ENCODE results near the gene PRCD.

PRCD gene

DNA sequence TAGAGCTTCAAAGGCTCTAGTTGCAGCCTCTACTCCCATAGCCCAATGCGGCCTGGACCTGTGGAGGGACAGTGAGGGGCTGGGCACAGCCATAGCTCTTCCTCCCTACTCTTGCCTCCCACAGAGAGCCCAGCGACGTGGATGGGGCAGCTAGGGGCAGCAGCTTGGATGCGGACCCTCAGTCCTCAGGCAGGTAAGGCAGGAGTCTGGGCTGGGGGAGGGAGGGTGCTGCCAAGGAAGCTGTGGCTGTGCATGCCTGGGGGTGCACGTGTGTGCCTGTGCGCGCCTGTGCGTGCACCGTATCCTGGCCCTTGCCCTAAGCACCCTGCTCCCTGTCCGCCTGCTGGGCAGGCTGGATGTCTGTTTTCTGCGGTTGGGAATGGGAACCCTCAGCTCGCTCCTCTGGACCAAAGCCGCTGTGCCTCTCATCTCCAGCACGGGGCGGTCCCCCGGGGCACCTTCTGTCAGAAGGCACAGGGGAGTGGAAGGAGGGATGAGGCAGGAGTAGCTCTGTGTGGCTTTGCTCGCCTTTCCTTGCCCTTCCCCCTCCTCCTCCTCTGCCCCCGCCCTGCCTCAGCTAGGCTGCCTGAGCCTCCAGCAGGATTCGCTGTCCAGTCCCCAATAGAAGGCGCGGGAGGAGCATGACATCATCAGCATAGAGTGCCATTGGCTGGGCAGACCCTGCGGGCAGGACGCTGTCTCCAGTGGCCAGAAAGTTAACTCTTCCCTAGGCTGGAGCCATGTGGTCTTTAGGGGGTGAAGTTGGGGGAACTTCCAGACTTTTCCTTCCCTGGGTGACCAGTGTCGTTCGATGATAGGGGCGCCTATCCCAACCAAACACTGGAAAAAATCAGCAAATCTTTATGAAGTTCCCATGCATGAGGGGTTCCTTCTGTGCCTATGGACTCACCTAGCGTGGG, 797 bp downstream of the PRCD start:
- peak; percentile 96 for DNase-seq (ENCODE audit: low spot score)

DNA sequence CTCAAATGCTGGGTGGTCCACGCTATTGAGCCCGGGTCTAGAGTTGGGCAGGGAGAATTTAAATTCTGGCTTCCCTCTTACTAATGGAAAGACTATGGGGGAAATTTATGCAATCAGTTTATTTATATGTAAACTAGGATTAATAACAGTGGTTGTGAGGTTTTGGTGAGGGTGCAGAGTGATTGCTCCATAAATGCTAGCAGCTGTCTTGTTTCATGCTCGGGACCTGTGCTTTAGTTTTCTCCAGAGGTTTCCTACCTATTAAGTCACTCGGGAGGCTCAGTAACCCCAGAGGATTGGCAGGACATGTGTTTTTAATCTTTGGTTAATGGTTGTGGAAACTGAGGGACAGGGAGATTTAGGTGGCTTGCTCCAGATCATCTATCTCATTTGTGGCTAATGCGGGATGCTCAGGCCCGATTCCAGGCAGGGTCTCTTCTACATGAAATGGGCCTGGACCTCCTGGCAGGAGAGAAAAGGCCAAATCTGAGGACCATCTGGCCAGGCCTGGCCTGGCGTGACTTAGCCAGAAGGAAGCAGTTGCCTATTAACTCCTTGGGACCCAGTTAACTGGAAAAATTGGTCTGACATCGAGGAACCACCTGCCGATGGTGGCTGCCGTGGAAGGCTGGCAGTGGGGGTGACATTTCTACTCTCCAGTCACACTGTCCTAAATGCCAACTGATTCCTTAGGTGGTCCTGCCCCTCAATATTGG, 2.1 kb downstream of the PRCD start:
- DNase-seq (ENCODE audit: low spot score), result no peak

DNA sequence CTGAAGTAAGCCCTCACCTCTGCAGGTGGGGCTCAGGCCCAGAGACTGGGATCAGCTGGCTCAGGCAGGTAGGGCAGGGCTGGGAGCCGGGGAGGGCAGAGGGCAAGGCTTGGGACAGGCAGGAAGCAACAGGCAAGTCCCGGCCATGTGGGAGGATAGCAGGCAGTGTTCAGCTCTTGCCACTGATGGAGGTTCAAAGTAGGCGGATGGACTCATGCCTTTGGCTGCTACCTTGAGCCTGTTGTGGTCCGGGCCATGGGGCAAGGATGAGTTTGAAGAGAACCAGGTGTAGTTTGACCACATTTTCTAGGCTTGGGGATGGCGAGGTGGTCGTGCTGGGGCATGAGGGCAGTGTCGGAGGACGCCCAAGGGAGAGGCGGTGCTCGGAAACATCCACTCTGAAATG, 2.7 kb downstream of the PRCD start:
- DNase-seq (ENCODE audit: low spot score), result no peak

DNA sequence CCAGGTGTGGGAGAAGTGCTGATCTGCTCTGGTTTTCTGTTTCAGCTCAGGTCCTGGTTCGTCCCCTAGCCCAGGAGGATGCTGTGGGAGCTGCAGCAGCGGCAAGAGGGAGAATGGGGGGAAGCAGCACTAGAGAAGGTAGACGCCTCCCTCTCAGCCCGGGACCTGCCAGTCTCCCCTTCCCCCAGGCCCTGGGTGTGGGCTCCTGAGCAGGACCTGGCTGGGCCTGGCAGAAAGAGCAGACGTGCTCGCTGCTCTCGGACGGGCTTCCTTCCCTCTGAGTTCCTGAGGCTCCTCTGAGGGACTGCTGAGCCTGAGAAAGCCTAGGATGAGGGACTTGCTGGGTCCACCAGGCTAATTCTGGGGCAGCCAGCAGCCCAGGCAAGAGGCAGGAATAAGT, 3.1 kb downstream of the PRCD start:
- DNase-seq (ENCODE audit: low spot score), result no peak

DNA sequence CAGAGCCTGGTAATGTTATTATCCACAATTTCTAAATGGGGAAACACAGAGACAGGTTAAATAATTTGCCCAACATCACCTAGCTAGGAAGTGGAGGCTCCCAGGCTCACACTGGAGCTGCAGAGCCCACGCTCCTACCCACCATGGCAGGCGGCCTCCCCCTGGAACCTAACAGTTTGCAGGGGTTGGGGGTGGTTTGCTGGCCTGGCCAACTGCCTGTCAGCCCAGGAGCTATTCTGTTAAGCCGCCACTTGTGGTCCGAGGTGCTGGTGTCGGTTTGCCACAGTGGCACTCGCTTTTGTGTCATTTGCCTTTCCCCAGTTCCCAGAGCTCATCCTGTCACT, 3.6 kb downstream of the PRCD start:
- no peak for DNase-seq (ENCODE audit: low spot score)

DNA sequence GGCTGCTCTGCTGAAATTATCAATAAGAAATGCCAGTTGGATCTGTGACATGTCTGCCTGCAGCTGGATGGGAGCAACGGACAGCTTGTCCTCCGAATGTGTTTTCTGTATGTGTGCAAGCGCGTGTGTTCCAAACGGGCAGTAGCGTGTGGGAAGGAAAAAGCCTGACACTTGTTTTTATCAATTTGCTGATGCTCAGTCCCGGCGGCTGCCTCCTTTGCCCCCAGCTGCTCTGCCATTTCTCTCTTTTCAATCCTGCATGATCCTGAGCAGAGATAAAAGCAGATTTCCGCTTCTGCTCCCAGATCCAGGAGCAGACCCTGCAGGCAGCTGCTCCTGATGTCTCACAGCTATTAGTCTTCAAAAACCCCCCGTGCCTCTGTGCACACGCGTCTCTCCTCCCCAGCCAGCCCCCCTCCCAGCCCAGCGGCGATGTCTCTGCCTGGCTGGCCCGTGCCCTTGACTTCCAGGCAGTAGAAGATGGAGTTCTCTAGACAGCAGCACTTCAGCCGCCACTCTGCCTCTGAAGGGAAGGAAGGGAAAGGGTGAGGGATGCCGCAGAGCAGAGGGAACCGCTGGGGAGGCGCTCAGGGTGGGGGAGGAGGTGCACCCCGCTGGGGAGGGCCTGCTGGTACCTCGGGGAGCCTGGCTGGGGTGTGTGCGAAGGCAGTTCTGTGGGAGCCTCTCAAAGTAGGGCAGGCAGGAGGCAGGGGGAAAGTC, 4.1 kb downstream of the PRCD start:
- DNase-seq (ENCODE audit: low spot score), result no peak

DNA sequence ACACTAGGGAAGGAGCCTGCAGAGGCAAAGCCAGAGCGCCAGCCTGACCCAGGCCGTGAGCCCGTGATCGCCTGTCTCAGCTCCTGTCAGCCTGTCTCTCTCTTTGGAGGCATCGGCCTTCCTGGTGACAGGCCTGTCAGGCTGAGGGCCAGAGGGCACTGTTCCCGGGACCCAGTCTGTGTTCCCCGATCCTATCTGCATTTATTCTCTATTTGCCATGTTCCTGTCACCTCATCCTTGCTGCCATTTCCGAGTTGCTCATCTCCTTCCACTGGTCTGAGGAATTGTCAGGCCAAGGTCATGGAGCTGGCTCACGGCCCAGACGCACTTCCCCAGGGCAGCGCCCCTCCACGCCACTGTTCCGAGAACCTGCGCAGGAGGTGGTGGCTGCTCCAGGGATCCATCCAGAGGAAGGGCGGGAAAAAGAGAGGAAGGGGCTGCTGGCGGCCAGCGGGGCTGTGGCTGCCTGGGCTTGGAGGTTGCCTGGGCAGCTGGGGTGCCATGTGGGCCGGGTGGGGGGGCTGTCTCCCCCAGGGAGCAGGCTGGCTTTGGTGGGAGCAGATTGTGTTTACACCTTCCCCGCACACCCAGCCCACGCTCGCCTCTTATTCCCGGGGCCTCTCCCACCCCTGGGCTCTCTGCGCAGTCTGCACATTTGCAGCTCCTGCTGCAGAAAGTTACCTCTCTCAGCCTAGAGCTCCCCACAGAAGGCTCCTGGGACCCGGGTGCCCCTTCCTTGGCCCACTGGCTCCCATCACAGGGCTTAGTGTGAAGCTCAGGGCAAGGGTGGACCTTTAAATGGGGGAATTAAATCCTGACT, 4.9 kb downstream of the PRCD start:
- DNase-seq (ENCODE audit: low spot score), result no peak

DNA sequence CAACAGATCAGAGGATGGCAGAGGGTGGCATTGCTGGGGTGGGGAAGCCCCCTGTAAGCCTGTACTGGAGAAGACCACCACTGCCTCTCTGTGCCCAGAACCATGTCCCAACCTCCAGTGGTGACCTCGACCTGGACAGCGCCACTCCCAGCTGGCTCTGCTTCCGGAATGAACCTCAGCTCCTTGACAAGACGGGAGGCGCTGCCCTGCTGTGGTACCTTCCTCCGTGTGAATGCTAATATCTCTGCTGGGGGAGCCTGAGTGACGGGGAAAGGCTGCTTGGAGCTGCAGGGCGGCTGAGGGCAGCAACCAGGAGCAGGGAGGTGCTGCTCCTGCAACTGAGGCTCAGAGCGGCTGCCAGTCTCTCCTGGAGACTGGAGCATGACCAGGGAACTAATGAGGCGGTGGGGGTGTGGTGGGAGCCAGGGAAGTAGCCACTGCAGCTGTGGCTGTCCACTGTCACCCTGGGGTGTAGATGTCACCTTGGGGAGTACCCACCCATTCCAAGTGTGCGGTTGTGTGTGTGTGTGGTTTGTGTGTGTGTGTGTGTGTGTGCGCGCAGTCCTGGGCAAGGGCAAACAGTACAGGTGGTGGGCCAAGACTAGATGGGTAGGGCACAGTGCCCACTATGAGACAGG, 6.2 kb downstream of the PRCD start:
- DNase-seq (ENCODE audit: low spot score), result peak; percentile 43

DNA sequence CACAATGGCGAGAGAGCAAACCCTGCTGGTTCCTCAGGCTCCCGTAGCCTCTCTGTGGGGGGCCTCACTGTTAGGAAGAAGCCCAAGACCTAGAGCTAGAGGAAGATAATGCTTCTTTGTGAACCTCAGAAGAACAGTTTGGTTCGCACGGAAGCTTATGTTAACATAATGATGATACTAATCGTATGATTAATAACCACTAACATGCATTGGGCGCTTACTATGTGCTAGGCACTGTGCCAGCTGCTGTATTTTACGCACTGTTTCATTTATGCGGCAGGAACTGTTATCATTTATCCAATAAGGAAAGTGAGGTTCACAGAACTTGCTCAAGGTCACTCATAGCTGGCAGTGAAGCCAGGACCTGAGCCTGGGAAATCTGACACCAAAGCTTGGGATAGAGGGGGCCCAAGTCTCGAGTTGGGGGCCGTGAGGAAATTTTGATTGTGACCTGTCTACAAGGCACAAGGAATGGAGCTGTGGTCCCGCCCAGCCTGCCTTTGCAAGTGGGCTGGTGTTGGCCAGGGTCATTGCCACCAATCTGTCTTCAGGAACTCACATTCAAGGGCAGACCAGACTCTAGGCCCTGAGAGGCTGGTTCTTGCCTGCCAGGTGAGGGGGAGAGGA, 6.8 kb downstream of the PRCD start:
- peak; percentile 84 for DNase-seq (ENCODE audit: low spot score)

DNA sequence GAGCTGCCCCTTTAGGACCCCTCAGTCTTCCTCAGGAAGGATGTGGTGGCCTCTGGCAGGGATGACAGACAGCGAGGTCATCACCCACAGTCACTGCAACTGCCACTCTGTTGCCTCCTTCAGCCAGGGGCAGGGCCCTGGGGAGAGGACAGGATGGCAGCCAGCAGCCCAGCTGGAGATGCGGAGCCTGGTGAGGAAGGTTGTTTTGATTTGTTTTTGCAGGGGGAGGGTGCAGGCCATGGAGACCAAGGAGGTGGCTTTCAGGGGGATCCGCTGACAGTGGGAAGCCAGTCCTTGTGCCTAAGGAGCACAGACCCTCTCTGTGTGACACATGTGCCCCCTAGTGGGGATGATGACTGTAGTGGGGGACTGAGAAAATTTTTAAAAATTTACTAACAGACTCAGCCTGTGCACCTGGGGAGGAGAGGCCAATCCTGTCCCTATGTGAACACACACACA, 7.4 kb downstream of the PRCD start:
- peak; percentile 73 for DNase-seq (ENCODE audit: low spot score)

DNA sequence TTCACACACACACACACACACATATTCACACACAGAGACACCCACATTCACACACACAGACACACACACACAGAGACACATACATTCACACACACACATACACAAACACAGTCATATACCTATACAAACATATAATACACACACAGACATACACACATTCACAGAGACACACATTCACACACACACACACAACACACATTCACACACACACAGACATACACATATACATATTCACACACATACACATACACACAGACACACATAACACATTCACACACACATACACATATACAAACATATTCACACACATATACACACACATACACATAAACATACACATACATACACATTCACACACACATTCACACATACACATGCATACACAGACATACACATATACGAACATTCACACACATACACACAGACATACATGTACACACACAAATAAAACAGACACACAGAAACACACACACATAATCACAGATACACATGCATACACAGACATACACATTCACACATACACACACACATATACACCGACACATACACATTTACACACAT, 7.9 kb downstream of the PRCD start:
- no peak for DNase-seq (ENCODE audit: low spot score)

DNA sequence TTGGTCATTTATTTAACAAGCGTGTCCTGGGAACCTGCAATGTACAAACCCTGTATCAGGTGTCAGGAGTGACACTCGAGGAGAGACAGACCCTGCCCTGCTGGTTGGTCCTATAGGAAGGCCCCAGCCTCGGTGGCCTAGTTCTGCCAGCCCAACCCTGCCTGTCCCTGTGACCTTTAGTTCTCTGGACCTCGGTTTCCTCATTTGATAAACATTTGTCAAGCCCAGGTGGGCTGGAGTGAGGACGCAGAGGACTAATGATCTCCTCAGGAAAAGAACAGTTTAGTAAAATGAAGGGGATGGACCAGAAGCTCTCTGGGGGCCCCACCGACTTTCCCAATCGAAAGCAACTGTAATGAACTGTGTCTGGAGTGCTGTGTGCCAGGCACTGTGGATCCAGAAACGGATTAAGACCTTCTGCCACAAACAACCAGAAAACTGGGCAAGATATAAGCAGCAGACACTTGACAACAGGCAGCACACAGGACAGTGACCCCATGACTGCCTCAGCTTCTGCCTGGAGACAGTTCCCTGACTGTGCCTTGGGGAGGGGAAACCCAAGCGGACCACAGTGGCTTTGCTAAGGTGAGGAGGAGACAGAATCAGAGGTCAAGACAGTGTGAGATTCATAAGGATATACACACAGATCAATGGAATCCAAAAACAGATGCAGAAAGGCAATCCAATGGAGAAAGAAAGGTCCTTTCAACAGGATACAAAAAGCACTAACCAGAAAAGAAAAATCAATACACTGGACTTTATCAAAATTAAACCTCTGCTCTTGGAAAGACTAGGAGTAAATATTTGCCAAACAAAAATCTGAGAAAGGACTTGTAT, 8.8 kb downstream of the PRCD start:
- no peak for DNase-seq (ENCODE audit: low spot score)

DNA sequence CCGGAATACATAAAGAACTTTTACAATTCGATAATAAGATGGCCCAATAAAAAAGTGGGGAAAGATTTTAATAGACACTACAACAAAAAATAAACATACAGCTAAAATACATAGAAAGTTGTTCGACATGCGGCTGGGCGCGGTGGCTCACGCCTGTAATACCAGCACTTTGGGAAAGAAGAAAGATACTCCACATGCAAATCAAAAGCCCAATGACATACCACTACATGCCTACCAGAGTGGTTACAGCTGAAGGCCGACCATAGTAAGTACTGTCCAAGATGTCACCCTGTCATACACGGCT, 9.3 kb downstream of the PRCD start:
- DNase-seq (ENCODE audit: low spot score), result no peak

DNA sequence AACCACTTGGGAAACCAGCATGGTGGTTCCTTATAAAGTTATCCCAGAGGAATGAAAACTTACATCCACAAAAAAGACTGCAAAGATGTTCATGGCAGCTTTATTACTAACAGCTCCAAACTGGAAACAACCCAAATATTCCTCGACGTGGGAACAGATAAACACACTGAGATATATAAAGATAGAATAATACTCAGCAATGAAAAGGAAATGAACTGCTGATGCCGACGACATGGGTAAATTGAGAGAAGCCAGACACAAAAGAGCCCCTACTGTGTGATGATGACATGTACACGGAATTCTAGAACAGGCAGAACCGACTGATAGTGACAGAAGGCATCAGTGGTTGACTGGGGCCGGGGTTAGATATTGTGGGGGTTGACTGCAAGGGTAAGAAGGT, 9.7 kb downstream of the PRCD start:
- no peak for DNase-seq (ENCODE audit: low spot score)

DNA sequence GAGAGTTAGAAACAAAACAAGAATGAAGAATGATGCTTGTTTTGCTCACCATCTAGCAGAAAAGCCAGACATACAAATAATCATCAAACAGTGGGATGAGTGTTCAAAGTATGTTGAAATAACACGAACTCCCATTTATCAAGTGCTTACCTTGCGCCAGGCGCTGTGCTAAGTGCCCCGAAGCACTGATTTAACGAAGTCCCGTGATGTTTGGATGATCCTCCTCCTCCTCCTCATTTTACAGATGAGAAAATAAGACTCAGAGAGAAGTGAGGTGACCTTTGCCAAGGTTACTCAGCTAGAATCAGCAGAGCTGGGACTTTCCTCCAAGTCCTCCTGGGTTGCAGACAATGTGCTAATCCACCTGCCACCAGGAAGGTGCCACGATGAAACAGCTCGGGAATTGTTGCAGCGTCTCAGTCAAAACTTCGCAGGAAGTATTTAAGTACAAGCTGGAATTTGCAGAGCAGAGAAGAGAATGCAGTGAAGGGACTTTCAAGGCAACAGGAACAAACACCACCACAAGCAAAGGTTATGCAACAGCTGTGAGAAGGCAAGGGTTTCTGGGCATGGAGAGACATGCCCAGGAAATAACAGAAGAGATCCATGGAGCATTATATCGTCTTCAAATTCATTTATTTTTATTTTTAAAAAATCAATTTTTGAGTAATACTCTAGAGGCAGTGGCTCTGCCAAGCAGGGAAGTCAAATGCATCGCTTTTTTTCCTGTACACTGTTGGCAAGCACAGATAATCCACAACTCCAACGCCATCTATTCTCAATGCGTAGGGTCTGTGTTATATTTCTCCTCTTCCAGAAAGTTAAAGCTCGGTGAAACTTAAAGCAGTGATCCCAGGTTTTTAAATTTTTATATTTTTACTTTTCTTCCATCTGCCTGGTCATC, 11.1 kb downstream of the PRCD start:
- DNase-seq (ENCODE audit: low spot score), result peak; percentile 86

DNA sequence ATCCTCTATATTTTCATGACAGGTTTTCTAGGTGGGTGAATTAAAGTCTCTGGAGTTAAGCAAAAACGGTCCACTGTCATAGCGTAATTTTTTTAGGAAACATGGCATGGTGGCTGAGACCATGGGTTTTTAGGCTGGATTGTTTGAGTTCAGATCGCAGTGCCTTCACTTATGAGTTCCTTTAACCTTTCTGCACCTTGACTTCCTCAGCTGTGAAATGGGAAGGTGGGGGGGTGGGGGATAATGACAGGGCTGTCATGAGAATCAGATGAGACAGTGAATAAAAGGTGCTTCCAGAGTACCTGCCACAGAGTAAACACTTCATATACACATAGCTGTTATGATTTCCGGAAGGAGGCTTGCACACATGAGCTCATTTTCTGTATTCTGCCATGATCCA, 11.8 kb downstream of the PRCD start:
- no peak for DNase-seq (ENCODE audit: low spot score)

DNA sequence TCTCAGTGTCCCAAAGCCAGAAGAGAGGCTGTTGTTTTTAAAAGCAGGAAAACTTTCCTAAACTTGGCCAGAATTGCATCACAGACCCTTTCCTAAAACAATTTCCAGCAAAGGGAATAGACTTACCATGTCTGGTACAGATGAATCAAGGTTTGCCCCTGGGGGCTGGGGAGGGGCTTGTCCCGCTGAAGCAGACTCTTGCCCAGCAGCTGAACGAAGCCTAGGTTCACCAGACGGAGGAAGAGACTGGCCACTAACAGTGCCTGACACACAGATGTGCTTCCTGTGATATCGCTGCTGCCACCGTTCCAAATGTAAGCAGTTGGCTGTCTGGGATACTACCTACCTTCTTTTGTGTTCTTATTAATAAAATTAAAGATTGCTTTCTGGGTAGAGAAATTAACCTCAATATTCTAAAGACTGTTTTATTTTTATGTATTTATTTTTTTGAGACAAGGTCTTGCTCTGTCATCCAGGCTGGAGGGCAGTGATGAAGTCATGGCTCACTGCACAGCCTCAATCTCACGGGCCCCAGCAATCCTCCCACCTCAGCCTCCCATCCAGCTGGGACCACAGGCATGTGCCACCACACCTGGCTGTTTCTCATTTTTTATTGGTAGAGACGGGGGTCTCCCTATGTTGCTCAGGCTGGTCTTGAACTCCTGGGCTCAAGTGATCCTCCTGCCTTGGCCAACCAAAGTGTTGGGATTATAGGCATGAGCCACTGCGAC, 13.5 kb downstream of the PRCD start:
- DNase-seq (ENCODE audit: low spot score), result no peak

DNA sequence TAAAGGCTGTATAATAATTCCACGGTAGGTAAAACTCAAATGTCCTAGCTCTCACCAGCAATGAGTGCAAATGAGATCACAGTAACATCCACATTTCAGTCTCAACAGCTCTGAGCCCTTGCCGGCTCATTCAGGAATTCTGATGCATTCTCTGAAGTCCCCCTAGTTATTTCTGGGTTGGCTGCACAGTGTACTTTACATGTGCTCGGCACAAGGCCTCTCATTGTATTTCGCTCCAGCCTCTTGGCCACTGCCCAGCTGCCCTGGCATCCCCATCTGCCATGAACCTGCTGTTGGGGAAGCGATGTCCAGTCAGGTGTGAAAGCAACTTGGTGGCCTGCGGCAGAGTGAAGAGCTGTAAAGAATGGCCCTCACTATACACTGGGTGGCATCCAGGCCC, 14.3 kb downstream of the PRCD start:
- DNase-seq (ENCODE audit: low spot score), result peak; percentile 95
